IMR-90 (cell line): ENCODE results near the gene RMDN3. TPM values are rescaled to one million over a fixed set of nuclear protein-coding genes. Genes with fewer than 3 reads are reported as not detected.

Experiments
- MAZ ChIP-seq: IDR thresholded peaks from 2 replicates; pipeline ENCODE4 v1.6.1; 2012; ENCODE audit warnings: low read depth, mild to moderate bottlenecking, low read length, improper control_type of control experiment, moderate library complexity, borderline replicate concordance
- MXI1 ChIP-seq: IDR thresholded peaks from 2 replicates; pipeline ENCODE4 v1.6.1; 2012; ENCODE audit warnings: low read depth, mild to moderate bottlenecking, low read length, moderate library complexity, borderline replicate concordance
- NFE2L2 ChIP-seq: fragments of 150-350 bp; IDR thresholded peaks from 2 replicates; pipeline ENCODE4 v1.6.1; 2016; ENCODE audit warnings: low read depth, mild to moderate bottlenecking, low read length
- POLR2A ChIP-seq: IDR thresholded peaks from 2 replicates; pipeline ENCODE4 v1.6.1; 2012; ENCODE audit warnings: mild to moderate bottlenecking, low read depth, low read length
- RAD21 ChIP-seq: IDR thresholded peaks from 2 replicates; pipeline ENCODE4 v1.6.1; 2012; ENCODE audit warnings: low read length, improper control_type of control experiment
- RFX5 ChIP-seq: IDR thresholded peaks from 2 replicates; pipeline ENCODE4 v1.8.0; 2012; ENCODE audit warnings: low read depth, mild to moderate bottlenecking, low read length, moderate library complexity
- polyA plus RNA-seq, 3 experiments: library from polyadenylated mRNA; depleted of rRNA; stranded (reverse); fragments of >200 nt; gene quantifications; 2 replicates each; pipeline ENCODE4 v1.2.3, GENCODE V29; 2012; ENCODE audit warnings: low replicate concordance in 1 of 3
- total RNA-seq: library from RNA; depleted of rRNA; stranded (reverse); fragments of >200 nt; gene quantifications from 2 replicates; pipeline ENCODE4 v1.2.3, GENCODE V29; 2012

RMDN3 gene
- total and polyA plus RNA-seq, 2 of the 4 experiments (the other 2 are of a cell fraction): 14.7 to 25.7 TPM

GRCh38 chr15:40754883-40755811 is at the start of gene RMDN3 (continued):
- TF ChIP-seq RAD21 (no peak; the same call in 1 of the 2 replicates), NFE2L2 (0 out of 2 replicates have a peak, but pooled peaks have one; percentile 3), MAZ (peak; percentile 97), MXI1 (peak; percentile 96), RFX5 (no peak), POLR2A (peak; percentile 82)
